ENCODE measurements around the gene C1QL1. TPM values are rescaled to one million over a fixed set of nuclear protein-coding genes. Genes with fewer than 3 reads are reported as not detected.

Gene C1QL1
- total and polyA plus RNA-seq, 9 donors: 0.20 to 6.0 (median 0.87) TPM; not detected in 3

- 90 to 94% (median 92%) methylated on average over 5 of the region's 5 CpGs for WGBS, 3 donors
- no peak overlapping the region for H3K4me3 ChIP-seq
- intact Hi-C loops (cut with DNase I): no loop called here
- H3K27ac ChIP-seq: no peak overlapping the region
- H3K27me3 ChIP-seq: no peaks in the 10 kb centered on the region
- H3K4me1 ChIP-seq (ENCODE audit: insufficient read depth): no peaks in the 10 kb centered on the region
- no peaks in the 10 kb centered on the region for H3K9me3 ChIP-seq
- no peaks in the 10 kb centered on the region for H3K36me3 ChIP-seq
- TF ChIP-seq POLR2A (IDR thresholded peaks at IDR 0.05) (no peak), EP300 (IDR thresholded peaks at IDR 0.05) (no peak), CTCF (IDR thresholded peaks at IDR 0.05) (no peak)
- no peak for DNase-seq
These were observed 24.3 kb upstream of the C1QL1 start for GRCh38 chr17:44992242-44992939.

- Histone ChIP-seq H3K9me3 (no peaks in the 10 kb centered on the region), H3K27ac (no peak overlapping the region), H3K4me3 (no peak overlapping the region), H3K27me3 (no peaks in the 10 kb centered on the region), H3K36me3 (no peaks in the 10 kb centered on the region), H3K4me1 (ENCODE audit: insufficient read depth) (no peaks in the 10 kb centered on the region)
- intact Hi-C loops (cut with DNase I): no loop called here
- WGBS, 3 donors: 78 to 93% (median 79%) methylated on average over 10 of the region's 10 CpGs
- TF ChIP-seq POLR2A (IDR thresholded peaks at IDR 0.05) (no peak), CTCF (IDR thresholded peaks at IDR 0.05) (no peak), EP300 (IDR thresholded peaks at IDR 0.05) (no peak)
- no peak for DNase-seq
These were observed 22.9 kb upstream of the C1QL1 start for GRCh38 chr17:44990994-44991393.

GRCh38 chr17:44989552-44990138 lies 21.5 kb upstream of the C1QL1 start:
- WGBS, 3 donors: 85 to 92% (median 86%) methylated on average over 17 of the region's 17 CpGs
- no peak for TF ChIP-seq POLR2A (IDR thresholded peaks at IDR 0.05)
- no peak for TF ChIP-seq CTCF (IDR thresholded peaks at IDR 0.05)
- TF ChIP-seq EP300 (IDR thresholded peaks at IDR 0.05): no peak
- Histone ChIP-seq H3K36me3 (no peaks in the 10 kb centered on the region), H3K4me1 (ENCODE audit: insufficient read depth) (no peaks in the 10 kb centered on the region), H3K27ac (no peak overlapping the region), H3K27me3 (no peaks in the 10 kb centered on the region), H3K4me3 (no peak overlapping the region), H3K9me3 (no peaks in the 10 kb centered on the region)
- no peak for DNase-seq
- intact Hi-C loops (cut with DNase I): no loop called here

GRCh38 chr17:44988044-44988942 lies 20.2 kb upstream of the C1QL1 start:
- H3K4me3 ChIP-seq: no peak overlapping the region
- no peak overlapping the region for H3K27ac ChIP-seq
- DNase-seq: no peak
- H3K9me3 ChIP-seq: no peaks in the 10 kb centered on the region
- TF ChIP-seq EP300 (IDR thresholded peaks at IDR 0.05): no peak
- TF ChIP-seq CTCF (IDR thresholded peaks at IDR 0.05): no peak
- no peak for TF ChIP-seq POLR2A (IDR thresholded peaks at IDR 0.05)
- no peaks in the 10 kb centered on the region for H3K36me3 ChIP-seq
- no peaks in the 10 kb centered on the region for H3K4me1 ChIP-seq (ENCODE audit: insufficient read depth)
- 86 to 90% (median 87%) methylated on average over 31 to 34 of the region's 34 CpGs for WGBS, 3 donors
- no peaks in the 10 kb centered on the region for H3K27me3 ChIP-seq
- intact Hi-C loops (cut with DNase I): no loop called here

Data from ovary (tissue), 9 donors.